ENCODE results near the gene LYRM4. TPM values are rescaled to one million over a fixed set of nuclear protein-coding genes. Genes with fewer than 3 reads are reported as not detected.

The LYRM4 gene
- total and polyA plus RNA-seq, 2 experiments from 2014 or later = 51.0 to 62.0 TPM

DNA sequence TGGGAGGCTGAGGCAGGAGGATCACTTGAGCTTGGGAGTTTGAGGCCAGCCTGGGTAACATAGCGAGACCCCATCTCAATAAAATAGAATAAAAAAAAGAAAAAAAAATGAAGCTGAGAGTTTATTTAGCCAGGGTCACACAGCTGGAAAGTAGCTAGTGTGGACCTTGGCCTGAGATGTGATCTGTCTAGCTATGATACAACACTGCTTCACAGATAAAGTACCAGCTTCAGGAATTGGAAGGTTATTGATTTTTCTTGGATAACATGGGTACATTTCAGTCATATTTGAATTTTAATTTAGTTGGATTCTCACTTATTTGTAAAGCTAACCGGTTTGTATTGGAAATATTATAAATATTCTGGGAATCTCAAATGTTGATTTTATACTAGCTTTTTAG, 5.7 kb upstream of the LYRM4 start:
- peaks cover 3% of the 10 kb centered on the region for H3K27me3 Mint-ChIP-seq (ENCODE audit: insufficient read depth, low read depth, poor library complexity)

More for the DNA sequence above, 5.7 kb upstream of the LYRM4 start:
- H3K79me2 ChIP-seq (replicated peaks; ENCODE audit: insufficient read depth) = peaks cover 74% of the 10 kb centered on the region
- H3K4me3 ChIP-seq = no peak overlapping the region
- no peaks in the 10 kb centered on the region for H3K27me3 ChIP-seq (ENCODE audit: insufficient read depth)
- Mint-ChIP-seq H3K4me3 (no peak overlapping the region), H3K27ac (no peak overlapping the region), H3K4me1 (peaks cover 12% of the 10 kb centered on the region), H3K9me3 (peaks cover 6% of the 10 kb centered on the region; the same call in 2 of the 3 replicates), H3K36me3 (ENCODE audit: low read depth) (peaks cover 15% of the 10 kb centered on the region)
- H3K9me2 ChIP-seq (ENCODE audit: insufficient read depth) = 0 out of 2 replicates have a peak, but pooled peaks cover 3% of the 10 kb centered on the region
- H2AFZ ChIP-seq = no peak overlapping the region
- no peaks in the 10 kb centered on the region for H3K36me3 ChIP-seq (ENCODE audit: insufficient read depth)
- H3K4me1 ChIP-seq (ENCODE audit: insufficient read depth) = peaks cover 5% of the 10 kb centered on the region; the same call in 1 of the 2 replicates
- DNase-seq (ENCODE audit: low spot score) (no peak), ATAC-seq (no peak)
- no peak overlapping the region for H3K4me2 ChIP-seq
- no peaks in the 10 kb centered on the region for H3F3A ChIP-seq (replicated peaks; ENCODE audit: low read depth)
- H3K27ac ChIP-seq (ENCODE audit: low read depth) = no peak overlapping the region
- TF ChIP-seq, protein P1, sequence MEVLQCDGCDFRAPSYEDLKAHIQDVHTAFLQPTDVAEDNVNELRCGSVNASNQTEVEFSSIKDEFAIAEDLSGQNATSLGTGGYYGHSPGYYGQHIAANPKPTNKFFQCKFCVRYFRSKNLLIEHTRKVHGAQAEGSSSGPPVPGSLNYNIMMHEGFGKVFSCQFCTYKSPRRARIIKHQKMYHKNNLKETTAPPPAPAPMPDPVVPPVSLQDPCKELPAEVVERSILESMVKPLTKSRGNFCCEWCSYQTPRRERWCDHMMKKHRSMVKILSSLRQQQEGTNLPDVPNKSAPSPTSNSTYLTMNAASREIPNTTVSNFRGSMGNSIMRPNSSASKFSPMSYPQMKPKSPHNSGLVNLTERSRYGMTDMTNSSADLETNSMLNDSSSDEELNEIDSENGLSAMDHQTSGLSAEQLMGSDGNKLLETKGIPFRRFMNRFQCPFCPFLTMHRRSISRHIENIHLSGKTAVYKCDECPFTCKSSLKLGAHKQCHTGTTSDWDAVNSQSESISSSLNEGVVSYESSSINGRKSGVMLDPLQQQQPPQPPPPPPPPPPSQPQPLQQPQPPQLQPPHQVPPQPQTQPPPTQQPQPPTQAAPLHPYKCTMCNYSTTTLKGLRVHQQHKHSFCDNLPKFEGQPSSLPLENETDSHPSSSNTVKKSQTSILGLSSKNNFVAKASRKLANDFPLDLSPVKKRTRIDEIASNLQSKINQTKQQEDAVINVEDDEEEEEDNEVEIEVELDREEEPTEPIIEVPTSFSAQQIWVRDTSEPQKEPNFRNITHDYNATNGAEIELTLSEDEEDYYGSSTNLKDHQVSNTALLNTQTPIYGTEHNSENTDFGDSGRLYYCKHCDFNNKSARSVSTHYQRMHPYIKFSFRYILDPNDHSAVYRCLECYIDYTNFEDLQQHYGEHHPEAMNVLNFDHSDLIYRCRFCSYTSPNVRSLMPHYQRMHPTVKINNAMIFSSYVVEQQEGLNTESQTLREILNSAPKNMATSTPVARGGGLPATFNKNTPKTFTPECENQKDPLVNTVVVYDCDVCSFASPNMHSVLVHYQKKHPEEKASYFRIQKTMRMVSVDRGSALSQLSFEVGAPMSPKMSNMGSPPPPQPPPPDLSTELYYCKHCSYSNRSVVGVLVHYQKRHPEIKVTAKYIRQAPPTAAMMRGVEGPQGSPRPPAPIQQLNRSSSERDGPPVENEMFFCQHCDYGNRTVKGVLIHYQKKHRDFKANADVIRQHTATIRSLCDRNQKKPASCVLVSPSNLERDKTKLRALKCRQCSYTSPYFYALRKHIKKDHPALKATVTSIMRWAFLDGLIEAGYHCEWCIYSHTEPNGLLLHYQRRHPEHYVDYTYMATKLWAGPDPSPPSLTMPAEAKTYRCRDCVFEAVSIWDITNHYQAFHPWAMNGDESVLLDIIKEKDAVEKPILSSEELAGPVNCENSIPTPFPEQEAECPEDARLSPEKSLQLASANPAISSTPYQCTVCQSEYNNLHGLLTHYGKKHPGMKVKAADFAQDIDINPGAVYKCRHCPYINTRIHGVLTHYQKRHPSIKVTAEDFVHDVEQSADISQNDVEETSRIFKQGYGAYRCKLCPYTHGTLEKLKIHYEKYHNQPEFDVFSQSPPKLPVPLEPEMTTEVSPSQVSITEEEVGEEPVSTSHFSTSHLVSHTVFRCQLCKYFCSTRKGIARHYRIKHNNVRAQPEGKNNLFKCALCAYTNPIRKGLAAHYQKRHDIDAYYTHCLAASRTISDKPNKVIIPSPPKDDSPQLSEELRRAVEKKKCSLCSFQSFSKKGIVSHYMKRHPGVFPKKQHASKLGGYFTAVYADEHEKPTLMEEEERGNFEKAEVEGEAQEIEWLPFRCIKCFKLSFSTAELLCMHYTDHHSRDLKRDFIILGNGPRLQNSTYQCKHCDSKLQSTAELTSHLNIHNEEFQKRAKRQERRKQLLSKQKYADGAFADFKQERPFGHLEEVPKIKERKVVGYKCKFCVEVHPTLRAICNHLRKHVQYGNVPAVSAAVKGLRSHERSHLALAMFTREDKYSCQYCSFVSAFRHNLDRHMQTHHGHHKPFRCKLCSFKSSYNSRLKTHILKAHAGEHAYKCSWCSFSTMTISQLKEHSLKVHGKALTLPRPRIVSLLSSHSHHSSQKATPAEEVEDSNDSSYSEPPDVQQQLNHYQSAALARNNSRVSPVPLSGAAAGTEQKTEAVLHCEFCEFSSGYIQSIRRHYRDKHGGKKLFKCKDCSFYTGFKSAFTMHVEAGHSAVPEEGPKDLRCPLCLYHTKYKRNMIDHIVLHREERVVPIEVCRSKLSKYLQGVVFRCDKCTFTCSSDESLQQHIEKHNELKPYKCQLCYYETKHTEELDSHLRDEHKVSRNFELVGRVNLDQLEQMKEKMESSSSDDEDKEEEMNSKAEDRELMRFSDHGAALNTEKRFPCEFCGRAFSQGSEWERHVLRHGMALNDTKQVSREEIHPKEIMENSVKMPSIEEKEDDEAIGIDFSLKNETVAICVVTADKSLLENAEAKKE (CRISPR knock-in tag; IDR thresholded peaks at IDR 0.05) = no peak
- TF ChIP-seq POLR2AphosphoS5 (IDR thresholded peaks at IDR 0.05; ENCODE audit: low read depth) (no peak), ZNF331 (CRISPR knock-in tag; IDR thresholded peaks at IDR 0.05; ENCODE audit: low read depth) (no peak), JUNB (IDR thresholded peaks at IDR 0.05; ENCODE audit: unreplicated experiment) (no peak), STAT1 (IDR thresholded peaks at IDR 0.05; ENCODE audit: unreplicated experiment) (no peak), EZH2 (IDR thresholded peaks at IDR 0.05; ENCODE audit: low read depth, unreplicated experiment) (no peak)
- H4K20me1 ChIP-seq (replicated peaks; ENCODE audit: insufficient read depth) = peaks cover 9% of the 10 kb centered on the region; the same call in 1 of the 2 replicates
